OCI-M1 (cell line): Measurements from ENCODE around the gene COL5A2.
A peak's percentile ranks its signal among the peaks of the same experiment; 100 is the strongest.

Experiments
- DNase-seq: peaks from one replicate; lab custom pipeline; 2025; lab: John Stamatoyannopoulos, UW

The COL5A2 gene

DNA sequence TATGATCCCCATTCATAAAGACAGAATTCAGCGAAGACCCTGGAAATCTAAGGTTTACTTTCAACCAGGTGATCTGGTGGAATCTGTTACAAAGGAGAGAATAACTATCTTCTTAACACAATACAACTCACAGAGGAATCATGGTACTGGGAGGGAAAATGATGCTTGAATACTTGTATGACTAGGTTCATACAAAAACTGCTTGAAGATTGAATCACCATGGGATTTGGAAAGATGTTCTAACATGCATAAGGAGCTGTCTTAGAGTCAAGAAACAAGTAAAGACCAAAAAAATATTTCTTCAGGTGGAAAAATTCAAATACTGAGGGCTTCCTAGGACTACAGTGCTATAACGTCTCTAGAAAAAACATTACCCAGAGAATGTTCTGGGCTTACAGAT, 32.2 kb downstream of the COL5A2 start:
- DNase-seq, result no peak

DNA sequence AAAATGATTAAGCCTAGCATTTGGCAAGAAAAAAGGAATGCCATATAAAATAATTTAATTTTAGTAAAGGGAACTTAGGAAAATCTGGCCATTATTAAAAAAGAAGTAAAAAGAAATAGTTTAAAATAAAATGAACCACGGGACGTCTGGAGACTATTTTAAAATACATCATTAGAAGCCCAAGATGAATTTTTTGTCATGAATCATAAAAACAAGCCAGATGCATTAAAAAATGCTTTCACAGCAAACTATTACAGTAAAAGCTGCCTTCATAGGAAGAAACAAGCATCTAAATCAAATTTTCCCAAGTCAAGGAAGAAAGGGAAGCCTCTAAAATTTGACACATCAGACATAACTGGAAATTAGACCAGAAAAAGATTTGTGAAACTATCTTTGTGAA, 33.0 kb downstream of the COL5A2 start:
- DNase-seq, result no peak

DNA sequence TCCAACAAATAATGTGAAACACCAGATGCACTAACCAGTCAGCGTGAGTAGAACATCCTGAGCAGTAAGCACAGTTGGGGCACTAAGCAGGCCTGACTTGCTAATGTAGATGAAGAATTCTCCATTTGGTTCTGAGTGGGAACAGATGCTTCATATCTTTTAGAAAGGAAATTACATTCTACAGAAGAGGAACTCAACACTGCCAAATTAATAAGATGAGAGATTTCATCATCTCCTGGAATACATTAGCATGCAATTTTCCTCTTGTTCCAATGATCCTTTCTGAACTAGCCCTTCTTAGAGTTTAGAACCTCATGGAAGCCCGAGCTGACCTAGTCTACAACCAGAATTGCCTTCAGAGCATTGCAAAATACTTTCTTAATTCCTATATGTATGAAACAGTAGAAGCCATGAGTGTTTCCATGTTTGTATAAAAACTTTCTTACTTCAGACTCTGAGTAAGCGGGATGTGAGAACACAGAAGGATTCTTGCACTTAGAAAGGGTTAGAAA, 34.8 kb downstream of the COL5A2 start:
- no peak for DNase-seq

DNA sequence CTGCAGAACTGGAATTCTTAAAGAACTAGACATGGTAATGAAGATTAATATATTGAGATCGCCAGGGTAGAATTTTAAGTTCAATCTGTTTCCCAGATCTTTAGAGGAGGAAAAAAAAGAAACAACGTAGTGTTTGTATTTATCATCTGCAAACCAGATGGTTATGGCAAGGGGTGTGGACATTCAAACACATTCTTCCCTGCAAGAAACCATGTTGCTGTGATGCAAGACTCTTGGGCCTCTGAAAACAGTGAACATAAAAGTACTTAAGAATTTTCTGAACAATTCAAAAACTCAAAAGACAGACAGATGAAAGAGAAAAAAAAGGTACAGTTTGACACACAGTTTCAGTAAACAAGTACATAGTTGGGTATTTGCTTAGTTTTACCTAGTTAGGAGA, 35.6 kb downstream of the COL5A2 start:
- no peak for DNase-seq

DNA sequence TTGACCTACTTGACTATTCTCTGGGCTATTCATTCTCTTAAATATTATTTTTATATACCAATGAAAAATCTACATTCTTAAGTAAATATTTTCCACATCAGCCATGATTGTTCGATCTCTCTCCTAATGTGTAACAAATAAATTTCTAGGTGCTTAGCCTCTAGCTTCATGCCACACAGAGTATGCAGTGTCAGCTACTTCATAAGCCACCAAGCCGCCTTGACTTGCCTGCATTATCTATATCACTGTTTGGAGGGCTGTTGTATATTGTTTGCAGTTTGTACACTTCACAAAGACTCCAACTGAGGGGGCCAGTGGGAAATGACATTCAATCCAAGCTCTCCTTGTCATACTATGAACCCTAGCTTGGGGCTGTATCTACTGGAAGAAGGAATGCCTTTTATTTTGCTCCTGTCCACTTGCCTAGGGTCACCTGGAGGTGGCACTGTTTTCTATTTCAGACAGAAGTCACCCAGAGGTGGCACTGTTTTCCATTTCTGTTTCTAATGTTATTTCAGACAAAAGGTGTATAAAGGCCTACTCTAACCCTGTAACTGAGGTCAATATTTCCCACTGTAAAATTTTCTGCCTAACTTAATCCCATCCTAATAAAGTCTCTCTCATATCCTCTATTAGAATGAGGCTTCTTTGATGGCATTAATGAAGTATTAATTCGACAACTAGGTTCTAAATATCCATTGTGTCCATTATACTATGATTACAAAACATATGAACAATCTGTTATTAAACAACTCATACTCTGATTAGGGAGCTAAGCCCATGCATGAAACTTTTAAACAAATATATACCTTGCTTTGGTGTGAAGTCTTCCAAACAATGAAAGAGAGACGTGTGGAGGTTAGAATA, 36.4 kb downstream of the COL5A2 start:
- DNase-seq, result peak; percentile 84

DNA sequence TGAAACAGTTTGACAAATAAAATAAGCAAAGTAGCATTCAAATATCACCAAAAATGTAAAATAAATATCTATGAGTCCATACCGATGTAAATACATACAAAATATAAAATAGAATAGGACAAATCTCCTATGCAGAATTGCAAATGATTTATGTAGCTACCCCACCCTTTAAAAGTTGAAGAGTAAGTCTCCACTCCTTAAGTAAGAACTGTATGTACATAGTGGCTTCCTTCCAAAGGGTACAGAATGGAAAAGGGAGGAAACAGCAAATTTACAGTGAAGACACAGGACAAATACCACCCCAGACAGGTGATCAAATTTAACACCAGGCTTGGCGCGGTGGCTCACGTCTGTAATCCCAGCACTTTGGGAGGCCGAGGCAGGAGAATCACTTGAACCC, 40.8 kb downstream of the COL5A2 start:
- no peak for DNase-seq

DNA sequence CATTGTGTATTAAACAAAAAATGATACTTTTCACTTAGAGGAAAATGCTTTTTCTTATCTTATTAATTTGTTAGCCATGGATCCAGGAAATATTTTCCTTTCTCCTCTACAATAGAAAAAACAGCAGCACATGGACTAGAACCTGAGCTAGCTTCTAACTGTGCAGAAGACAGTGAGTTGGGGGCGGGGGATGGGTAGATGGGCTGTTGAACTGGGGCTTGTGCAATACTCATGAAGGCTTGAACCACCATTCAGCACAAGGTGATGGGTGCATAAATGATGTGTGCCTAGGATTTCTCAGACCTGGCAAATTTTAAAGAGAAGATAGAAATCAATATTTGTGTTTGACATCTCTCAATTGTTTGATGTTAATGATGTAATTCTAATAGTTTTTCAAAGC, 42.0 kb downstream of the COL5A2 start:
- peak; percentile 42 for DNase-seq

- DNase-seq, result no peak
Observed at GRCh38 chr2:189134485-189134884, 45.1 kb downstream of the COL5A2 start.

DNA sequence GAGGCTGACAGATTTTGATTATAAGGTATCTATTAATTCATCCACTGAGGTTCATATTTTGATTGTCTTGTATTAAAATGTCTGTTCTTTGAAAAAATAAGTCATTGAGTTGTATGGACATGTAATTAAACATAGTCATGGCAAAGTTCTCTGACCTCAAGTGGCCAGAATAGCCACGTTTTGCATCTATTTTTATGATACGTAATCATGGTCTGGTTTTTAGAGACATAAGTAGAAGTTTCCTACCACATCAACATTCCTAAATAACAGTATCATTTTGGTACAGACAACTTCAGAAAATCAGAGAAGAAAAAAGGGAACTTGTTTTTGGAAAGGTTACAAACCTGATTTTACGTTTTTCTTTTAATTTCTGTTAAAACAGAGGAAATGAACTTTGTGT, 47.6 kb downstream of the COL5A2 start:
- DNase-seq, result no peak

- no peak for DNase-seq
Observed at GRCh38 chr2:189129971-189130370, 49.6 kb downstream of the COL5A2 start.

DNA sequence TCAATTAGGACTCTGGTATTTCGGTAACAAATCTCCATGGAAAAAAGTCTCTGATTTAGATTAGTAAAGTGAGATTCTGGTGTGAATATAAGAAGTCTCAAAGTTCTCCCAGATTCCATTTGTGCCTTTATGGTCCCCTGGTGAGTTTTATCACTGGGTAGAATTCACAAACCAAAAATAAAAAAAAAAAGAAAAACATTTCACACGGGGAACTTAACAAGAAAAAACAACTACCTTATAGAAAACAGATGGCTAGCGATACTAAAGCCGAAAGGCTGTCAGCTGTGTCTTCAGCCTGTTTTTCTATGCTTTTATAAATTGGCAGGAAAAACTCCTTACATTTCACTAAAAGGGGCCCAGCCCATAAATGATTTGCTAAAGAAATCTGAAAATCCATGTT, 50.6 kb downstream of the COL5A2 start:
- no peak for DNase-seq

DNA sequence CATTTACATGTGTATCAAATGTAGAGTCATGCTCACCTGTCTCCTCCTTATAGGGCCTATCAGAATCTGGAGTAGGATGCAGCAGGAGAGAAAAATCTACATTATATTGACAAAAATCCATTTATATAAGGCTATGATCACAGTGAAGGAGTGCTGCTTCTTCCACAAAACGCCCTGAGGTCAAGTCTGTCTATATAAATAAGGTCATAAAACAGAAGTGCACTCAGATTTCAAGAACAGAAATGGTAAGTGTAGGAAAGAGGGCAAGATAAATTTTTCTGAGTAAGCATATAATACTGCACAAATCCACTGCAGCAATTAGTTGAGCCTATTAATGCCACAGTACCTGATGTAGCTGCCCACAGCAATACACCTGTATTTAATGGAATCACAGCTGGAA, 51.8 kb downstream of the COL5A2 start:
- no peak for DNase-seq

DNA sequence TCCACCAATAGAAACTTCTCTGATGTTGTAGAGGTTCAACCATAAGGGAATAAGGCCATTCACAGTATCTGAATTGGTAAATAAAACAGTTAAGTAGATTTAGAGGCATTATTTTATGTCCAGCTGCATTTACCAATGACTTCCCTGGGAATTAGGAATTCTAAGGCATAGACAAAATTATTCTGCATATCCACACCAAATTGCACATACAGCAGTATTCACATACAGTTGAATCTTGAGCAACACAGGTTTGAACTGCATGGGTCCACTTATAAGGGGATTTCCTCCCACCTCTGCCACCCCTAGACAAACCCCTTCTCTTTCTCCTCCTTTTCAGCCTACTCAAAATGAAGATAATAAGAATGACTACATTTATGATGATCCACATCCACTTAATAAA, 54.4 kb downstream of the COL5A2 start:
- DNase-seq, result no peak

- DNase-seq, result no peak
Observed at GRCh38 chr2:189124175-189124574, 55.4 kb downstream of the COL5A2 start.

DNA sequence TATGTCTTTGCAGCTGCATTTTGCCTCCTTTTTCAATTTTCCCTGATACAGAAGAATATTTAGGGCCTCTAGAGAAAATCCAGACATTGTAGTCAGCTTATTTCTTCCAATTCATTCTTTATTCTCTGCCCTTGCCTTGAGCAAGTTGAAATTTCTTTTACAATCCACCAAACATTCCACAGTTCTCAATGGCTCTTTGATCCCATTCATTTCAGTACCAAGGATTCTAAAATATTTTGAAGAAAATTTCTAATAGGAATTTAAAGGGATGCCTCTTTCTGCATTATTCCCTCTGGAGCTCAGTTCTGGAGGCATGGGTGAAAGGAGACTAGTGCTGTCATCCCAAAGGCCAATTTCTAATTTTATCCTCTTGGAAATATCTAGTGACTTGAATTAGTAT, 61.2 kb downstream of the COL5A2 start:
- no peak for DNase-seq

DNA sequence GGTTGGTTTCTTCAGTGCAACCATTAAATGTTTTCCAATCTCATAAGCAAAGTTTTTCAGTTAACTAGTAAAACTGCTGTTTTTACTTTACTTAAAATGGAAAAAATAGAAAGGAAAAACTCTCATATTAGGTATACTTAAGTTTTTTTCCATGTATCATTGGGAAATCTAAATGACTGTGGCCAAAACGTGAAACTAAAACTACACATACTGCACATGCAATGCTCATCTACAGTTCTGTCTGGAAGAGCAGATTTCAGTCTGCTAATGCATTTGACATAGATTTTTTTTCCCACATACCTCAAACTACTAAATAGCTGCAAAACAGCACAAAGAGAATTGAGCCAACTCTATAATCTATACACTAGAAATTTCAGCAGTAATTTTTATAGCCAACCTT, 62.6 kb downstream of the COL5A2 start:
- DNase-seq, result no peak

DNA sequence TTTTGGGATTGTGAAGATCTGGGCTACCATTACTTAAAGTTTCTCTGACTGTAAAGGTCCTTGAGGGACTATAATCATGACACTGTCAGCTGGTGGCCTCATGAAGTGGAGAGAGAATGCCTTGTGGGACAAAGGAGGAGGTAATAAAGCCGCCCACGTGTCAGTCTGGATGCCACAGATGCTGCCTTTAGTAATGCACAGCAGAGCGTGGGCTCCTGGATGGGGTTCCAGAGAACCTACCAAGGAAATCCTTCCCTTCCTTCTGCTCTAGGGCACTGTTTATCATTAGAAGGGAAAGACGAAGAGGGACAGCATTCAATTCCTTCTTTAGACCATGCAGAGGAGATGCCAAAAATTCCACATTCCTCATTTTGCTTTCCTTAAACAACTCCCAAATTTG, 63.5 kb downstream of the COL5A2 start:
- DNase-seq, result no peak

- peak; percentile 61 for DNase-seq
Observed at GRCh38 chr2:189115126-189115525, 64.4 kb downstream of the COL5A2 start.

GRCh38 chr2:189113963-189114362, 65.6 kb downstream of the COL5A2 start:
- DNase-seq, result no peak

GRCh38 chr2:189111063-189111715, 68.4 kb downstream of the COL5A2 start:
- DNase-seq, result no peak

DNA sequence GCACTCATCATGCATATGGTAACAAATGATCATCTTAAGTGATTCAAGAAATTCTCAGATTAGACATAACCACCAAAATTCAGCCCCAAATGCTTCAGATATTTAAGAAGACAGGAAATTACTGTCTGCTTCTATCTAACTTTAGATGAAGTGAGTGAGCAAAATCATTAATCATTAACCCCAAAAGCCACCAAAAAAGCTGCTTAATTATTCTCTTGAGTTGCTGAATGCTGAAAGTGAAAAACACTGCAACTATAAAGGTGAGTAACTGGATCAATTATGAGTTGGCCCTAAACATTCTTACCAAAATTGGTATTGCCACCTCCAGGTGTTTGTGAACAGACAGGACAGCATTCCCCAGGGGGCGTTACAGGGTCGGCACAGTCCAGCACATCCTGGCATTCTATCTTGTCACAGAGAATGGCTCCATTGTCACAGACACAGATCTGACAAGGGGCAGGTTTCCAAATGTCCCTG, 69.6 kb downstream of the COL5A2 start:
- no peak for DNase-seq

GRCh38 chr2:189104934-189105333, 74.6 kb downstream of the COL5A2 start:
- DNase-seq, result peak; percentile 39

- DNase-seq, result no peak
Observed at GRCh38 chr2:189102735-189103134, 76.8 kb downstream of the COL5A2 start.
